ENCODE measurements around the gene UNC5B. TPM values are rescaled to one million over a fixed set of nuclear protein-coding genes. Genes with fewer than 3 reads are reported as not detected.

Gene UNC5B
- total and polyA plus RNA-seq, 2 donors: 2.2 to 4.2 TPM

GRCh38 chr10:71225291-71226058 is 13.1 kb downstream of the UNC5B start:
- no peaks in the 10 kb centered on the region for H3K4me1 ChIP-seq (ENCODE audit: control insufficient read depth in 2 of 2, insufficient read depth in 2 of 2, low read length in 2 of 2)
- no peak overlapping the region for H3K27ac ChIP-seq (ENCODE audit: low read depth in 1 of 2, low read length in 1 of 2)
- H3K27me3 ChIP-seq (ENCODE audit: control insufficient read depth in 2 of 2, insufficient read depth in 1 of 2, low read length in 1 of 2): peaks cover 0 to 1% of the 10 kb centered on the region in 2 donors
- no peak overlapping the region for H3K4me3 ChIP-seq (ENCODE audit: low read length in 2 of 2)
- H3K36me3 ChIP-seq (ENCODE audit: control insufficient read depth in 2 of 2, insufficient read depth in 2 of 2, low read length in 1 of 2): no peaks in the 10 kb centered on the region
- 87% methylated on average over 12 of the region's 12 CpGs for WGBS
- no peaks in the 10 kb centered on the region for H3K9me3 ChIP-seq (ENCODE audit: control insufficient read depth in 2 of 2, insufficient read depth in 1 of 2, low read length in 1 of 2)
- no peak for DNase-seq (ENCODE audit: low read depth in 6 of 9, low spot score in 9 of 9)

- no peak for DNase-seq (ENCODE audit: low read depth in 6 of 9, low spot score in 9 of 9)
- WGBS: 95% methylated on average over 16 of the region's 16 CpGs
- Histone ChIP-seq H3K9me3 (ENCODE audit: control insufficient read depth in 2 of 2, insufficient read depth in 1 of 2, low read length in 1 of 2) (no peaks in the 10 kb centered on the region), H3K4me1 (ENCODE audit: control insufficient read depth in 2 of 2, insufficient read depth in 2 of 2, low read length in 2 of 2) (peaks cover 0 to 11% of the 10 kb centered on the region in 2 donors), H3K27ac (ENCODE audit: low read depth in 1 of 2, low read length in 1 of 2) (no peak overlapping the region), H3K27me3 (ENCODE audit: control insufficient read depth in 2 of 2, insufficient read depth in 1 of 2, low read length in 1 of 2) (no peaks in the 10 kb centered on the region), H3K36me3 (ENCODE audit: control insufficient read depth in 2 of 2, insufficient read depth in 2 of 2, low read length in 1 of 2) (no peaks in the 10 kb centered on the region), H3K4me3 (ENCODE audit: low read length in 2 of 2) (no peak overlapping the region)
Measured at GRCh38 chr10:71228875-71229675, 16.7 kb downstream of the UNC5B start.

- Histone ChIP-seq H3K27me3 (ENCODE audit: control insufficient read depth in 2 of 2, insufficient read depth in 1 of 2, low read length in 1 of 2) (no peaks in the 10 kb centered on the region), H3K9me3 (ENCODE audit: control insufficient read depth in 2 of 2, insufficient read depth in 1 of 2, low read length in 1 of 2) (no peaks in the 10 kb centered on the region), H3K36me3 (ENCODE audit: control insufficient read depth in 2 of 2, insufficient read depth in 2 of 2, low read length in 1 of 2) (no peaks in the 10 kb centered on the region), H3K27ac (ENCODE audit: low read depth in 1 of 2, low read length in 1 of 2) (no peak overlapping the region), H3K4me3 (ENCODE audit: low read length in 2 of 2) (no peak overlapping the region), H3K4me1 (ENCODE audit: control insufficient read depth in 2 of 2, insufficient read depth in 2 of 2, low read length in 2 of 2) (peaks cover 0 to 16% of the 10 kb centered on the region in 2 donors)
- DNase-seq (ENCODE audit: low read depth in 6 of 9, low spot score in 9 of 9): no peak
- WGBS: 97% methylated on average over 11 of the region's 11 CpGs
Measured at GRCh38 chr10:71229726-71230655, 17.6 kb downstream of the UNC5B start.

GRCh38 chr10:71230656-71231025 is 18.3 kb downstream of the UNC5B start:
- DNase-seq (ENCODE audit: low read depth in 6 of 9, low spot score in 9 of 9): no peak
- Histone ChIP-seq H3K27me3 (ENCODE audit: control insufficient read depth in 2 of 2, insufficient read depth in 1 of 2, low read length in 1 of 2) (no peaks in the 10 kb centered on the region), H3K4me1 (ENCODE audit: control insufficient read depth in 2 of 2, insufficient read depth in 2 of 2, low read length in 2 of 2) (peaks cover 0 to 22% of the 10 kb centered on the region in 2 donors), H3K9me3 (ENCODE audit: control insufficient read depth in 2 of 2, insufficient read depth in 1 of 2, low read length in 1 of 2) (no peaks in the 10 kb centered on the region), H3K27ac (ENCODE audit: low read depth in 1 of 2, low read length in 1 of 2) (no peak overlapping the region), H3K36me3 (ENCODE audit: control insufficient read depth in 2 of 2, insufficient read depth in 2 of 2, low read length in 1 of 2) (no peaks in the 10 kb centered on the region), H3K4me3 (ENCODE audit: low read length in 2 of 2) (no peak overlapping the region)
- WGBS: 96% methylated on average over 1 of the region's 1 CpG

- H3K4me3 ChIP-seq (ENCODE audit: low read length in 2 of 2): no peak overlapping the region
- no peaks in the 10 kb centered on the region for H3K27me3 ChIP-seq (ENCODE audit: control insufficient read depth in 2 of 2, insufficient read depth in 1 of 2, low read length in 1 of 2)
- no peak for DNase-seq (ENCODE audit: low read depth in 6 of 9, low spot score in 9 of 9)
- H3K27ac ChIP-seq (ENCODE audit: low read depth in 1 of 2, low read length in 1 of 2): no peak overlapping the region
- no peaks in the 10 kb centered on the region for H3K36me3 ChIP-seq (ENCODE audit: control insufficient read depth in 2 of 2, insufficient read depth in 2 of 2, low read length in 1 of 2)
- peaks cover 0 to 22% of the 10 kb centered on the region in 2 donors for H3K4me1 ChIP-seq (ENCODE audit: control insufficient read depth in 2 of 2, insufficient read depth in 2 of 2, low read length in 2 of 2)
- 94% methylated on average over 11 of the region's 11 CpGs for WGBS
- H3K9me3 ChIP-seq (ENCODE audit: control insufficient read depth in 2 of 2, insufficient read depth in 1 of 2, low read length in 1 of 2): no peaks in the 10 kb centered on the region
Measured at GRCh38 chr10:71231206-71231605, 18.8 kb downstream of the UNC5B start.

GRCh38 chr10:71232089-71232998 is 20.0 kb downstream of the UNC5B start:
- no peak overlapping the region for H3K4me3 ChIP-seq (ENCODE audit: low read length in 2 of 2)
- H3K27me3 ChIP-seq (ENCODE audit: control insufficient read depth in 2 of 2, insufficient read depth in 1 of 2, low read length in 1 of 2): no peaks in the 10 kb centered on the region
- WGBS: 93% methylated on average over 13 of the region's 13 CpGs
- no peak overlapping the region for H3K27ac ChIP-seq (ENCODE audit: low read depth in 1 of 2, low read length in 1 of 2)
- H3K4me1 ChIP-seq (ENCODE audit: control insufficient read depth in 2 of 2, insufficient read depth in 2 of 2, low read length in 2 of 2): peaks cover 0 to 22% of the 10 kb centered on the region in 2 donors
- DNase-seq (ENCODE audit: low read depth in 6 of 9, low spot score in 9 of 9): no peak
- H3K36me3 ChIP-seq (ENCODE audit: control insufficient read depth in 2 of 2, insufficient read depth in 2 of 2, low read length in 1 of 2): no peaks in the 10 kb centered on the region
- H3K9me3 ChIP-seq (ENCODE audit: control insufficient read depth in 2 of 2, insufficient read depth in 1 of 2, low read length in 1 of 2): no peaks in the 10 kb centered on the region

GRCh38 chr10:71233482-71233892 is 21.1 kb downstream of the UNC5B start:
- Histone ChIP-seq H3K4me1 (ENCODE audit: control insufficient read depth in 2 of 2, insufficient read depth in 2 of 2, low read length in 2 of 2) (peaks cover 0 to 22% of the 10 kb centered on the region in 2 donors), H3K27ac (ENCODE audit: low read depth in 1 of 2, low read length in 1 of 2) (no peak overlapping the region)

More at GRCh38 chr10:71233482-71233892, 21.1 kb downstream of the UNC5B start:
- no peaks in the 10 kb centered on the region for H3K27me3 ChIP-seq (ENCODE audit: control insufficient read depth in 2 of 2, insufficient read depth in 1 of 2, low read length in 1 of 2)
- no peaks in the 10 kb centered on the region for H3K36me3 ChIP-seq (ENCODE audit: control insufficient read depth in 2 of 2, insufficient read depth in 2 of 2, low read length in 1 of 2)
- no peak overlapping the region for H3K4me3 ChIP-seq (ENCODE audit: low read length in 2 of 2)
- H3K9me3 ChIP-seq (ENCODE audit: control insufficient read depth in 2 of 2, insufficient read depth in 1 of 2, low read length in 1 of 2): no peaks in the 10 kb centered on the region
- WGBS: 95% methylated on average over 3 of the region's 3 CpGs
- no peak for DNase-seq (ENCODE audit: low read depth in 6 of 9, low spot score in 9 of 9)
